Measurements from ENCODE around the gene DAPK1. TPM values are rescaled to one million over a fixed set of nuclear protein-coding genes. Genes with fewer than 3 reads are reported as not detected.

Gene DAPK1
- total RNA-seq, 1 donor from 2014 or later = 0.69 TPM

Other genes starting within 250 kb of the DAPK1 start
- gene CTSL, start 228.3 kb downstream of the DAPK1 start, total RNA-seq = 2.0 and 3.9 TPM in 2 replicates